Vagina (tissue), 2 donors: ENCODE data around the gene TEX2. TPM values are rescaled to one million over a fixed set of nuclear protein-coding genes. Genes with fewer than 3 reads are reported as not detected.

Experiments used
- DNase-seq, 2 donors: peaks; one replicate each; pipeline ENCODE4 v3.0.0-alpha.2; 2017; ENCODE audit errors: extremely low spot score in 2 of 2
- H3K27ac ChIP-seq: fragments of 200-600 bp; sonication (generic); one replicate; pipeline ENCODE4 v1.5.1; 2019
- H3K27me3 ChIP-seq: fragments of 200-600 bp; sonication (generic); one replicate; pipeline ENCODE4 v1.5.1; 2019
- H3K36me3 ChIP-seq, 2 donors: fragments of 200-600 bp; sonication (generic); one replicate each; pipeline ENCODE4 v1.5.1; 2017 to 2019
- H3K4me1 ChIP-seq: fragments of 200-600 bp; sonication (generic); one replicate; pipeline ENCODE4 v1.5.1; 2019
- H3K4me3 ChIP-seq, 2 donors: fragments of 200-600 bp; sonication (generic); 1 replicate in 1 of 2; 2 replicates in 1 of 2; pipeline ENCODE4 v1.5.1; 2016 to 2019
- H3K9me3 ChIP-seq: fragments of 200-600 bp; sonication (generic); one replicate; pipeline ENCODE4 v1.5.1; 2019
- POLR2A ChIP-seq, 2 donors: fragments of 450-650 bp; IDR thresholded peaks; one replicate each; pipeline ENCODE4 v1.6.1; 2017; ENCODE audit warnings: antibody characterized with exemption in 2 of 2, mild to moderate bottlenecking in 2 of 2, moderate library complexity in 2 of 2
- POLR2AphosphoS5 ChIP-seq, 2 donors: sonication (generic); formaldehyde crosslinking; IDR thresholded peaks; one replicate each; pipeline ENCODE4 v1.9.0; 2017; ENCODE audit warnings: antibody characterized with exemption in 2 of 2, mild to moderate bottlenecking in 2 of 2, low read depth in 1 of 2; ENCODE audit not compliant: insufficient read depth in 1 of 2
- intact Hi-C: fragments of 100-400 bp; cut with DNase I; formaldehyde crosslinking; loops from one replicate; pipeline ENCODE4 v1.15.1; 2023
- total RNA-seq: library from RNA; depleted of rRNA; stranded (reverse); fragments of >200 nt; gene quantifications from one replicate; pipeline ENCODE4 v1.2.3, GENCODE V29; 2016
- TF ChIP-seq, protein P1 (sequence below), 3 experiments: fragments of 450-650 bp in 2 of 3; fragments of 200-600 bp in 1 of 3; sonication (generic) in 1 of 3; IDR thresholded peaks; one replicate each; pipeline ENCODE4 v1.5.1; 2017 to 2019; ENCODE audit warnings: antibody characterized with exemption in 3 of 3, mild to moderate bottlenecking in 2 of 3, moderate library complexity in 2 of 3

Gene TEX2
- total RNA-seq, 1 donor from 2014 or later = 32.4 TPM

DNA sequence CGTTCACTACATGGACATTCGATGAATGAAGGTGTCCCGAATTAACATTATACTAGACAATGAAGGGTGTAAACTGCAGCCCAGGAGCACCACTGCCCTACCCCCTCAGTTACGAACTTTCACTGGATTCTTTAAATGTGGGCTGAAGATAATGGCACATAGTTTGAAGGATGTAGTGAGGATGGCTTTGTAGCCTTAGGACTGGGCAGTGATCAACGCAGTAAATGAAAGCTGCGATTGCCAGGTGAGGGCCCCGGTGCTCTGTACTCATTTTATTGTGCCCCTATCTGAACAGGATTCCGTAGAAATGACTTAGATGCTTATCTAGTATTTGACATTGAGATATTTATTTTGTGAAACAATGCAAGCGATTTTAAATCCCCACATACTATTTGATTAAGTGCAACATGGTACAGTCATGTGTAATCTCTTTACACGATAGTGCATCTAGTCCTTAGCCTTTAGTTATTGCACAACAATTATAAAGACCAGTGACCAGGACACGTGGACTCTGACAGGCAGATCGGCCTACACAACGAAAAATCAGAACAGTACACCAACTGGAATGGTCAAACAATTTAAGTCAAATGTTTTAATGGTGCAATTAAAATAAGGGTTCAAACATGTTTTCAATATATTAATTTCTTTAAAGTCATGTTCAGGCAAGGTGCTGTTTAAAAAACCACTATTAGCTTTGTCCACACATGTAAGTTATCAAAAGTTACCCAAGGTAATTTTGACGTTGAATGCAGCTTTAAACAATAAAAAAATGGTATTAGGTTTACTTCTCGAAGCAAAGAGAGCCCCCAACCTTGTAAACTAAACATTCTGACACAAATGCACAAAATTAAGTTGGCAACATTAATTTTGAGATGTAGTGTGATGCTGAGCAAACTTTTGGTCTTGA, 115.7 kb downstream of the TEX2 start:
- TF ChIP-seq POLR2AphosphoS5 (IDR thresholded peaks at IDR 0.05; ENCODE audit: insufficient read depth in 1 of 2, low read depth in 1 of 2) (no peak), POLR2A (IDR thresholded peaks at IDR 0.05) (no peak)
- TF ChIP-seq, protein P1, sequence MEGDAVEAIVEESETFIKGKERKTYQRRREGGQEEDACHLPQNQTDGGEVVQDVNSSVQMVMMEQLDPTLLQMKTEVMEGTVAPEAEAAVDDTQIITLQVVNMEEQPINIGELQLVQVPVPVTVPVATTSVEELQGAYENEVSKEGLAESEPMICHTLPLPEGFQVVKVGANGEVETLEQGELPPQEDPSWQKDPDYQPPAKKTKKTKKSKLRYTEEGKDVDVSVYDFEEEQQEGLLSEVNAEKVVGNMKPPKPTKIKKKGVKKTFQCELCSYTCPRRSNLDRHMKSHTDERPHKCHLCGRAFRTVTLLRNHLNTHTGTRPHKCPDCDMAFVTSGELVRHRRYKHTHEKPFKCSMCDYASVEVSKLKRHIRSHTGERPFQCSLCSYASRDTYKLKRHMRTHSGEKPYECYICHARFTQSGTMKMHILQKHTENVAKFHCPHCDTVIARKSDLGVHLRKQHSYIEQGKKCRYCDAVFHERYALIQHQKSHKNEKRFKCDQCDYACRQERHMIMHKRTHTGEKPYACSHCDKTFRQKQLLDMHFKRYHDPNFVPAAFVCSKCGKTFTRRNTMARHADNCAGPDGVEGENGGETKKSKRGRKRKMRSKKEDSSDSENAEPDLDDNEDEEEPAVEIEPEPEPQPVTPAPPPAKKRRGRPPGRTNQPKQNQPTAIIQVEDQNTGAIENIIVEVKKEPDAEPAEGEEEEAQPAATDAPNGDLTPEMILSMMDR (IDR thresholded peaks at IDR 0.05) = no peak
- no peaks in the 10 kb centered on the region for H3K27me3 ChIP-seq
- peaks cover 0 to 5% of the 10 kb centered on the region in 2 donors for H3K36me3 ChIP-seq
- no peak for DNase-seq
- H3K9me3 ChIP-seq = no peaks in the 10 kb centered on the region
- H3K4me3 ChIP-seq = peak overlapping the region; percentile 84 to 85
- H3K4me1 ChIP-seq = peaks cover 27% of the 10 kb centered on the region
- intact Hi-C loops = loop anchor here (5.0 kb wide), 1 partner anchor 115 kb away; the partner anchor contains the start of gene TEX2
- H3K27ac ChIP-seq = peak overlapping the region; percentile 98

DNA sequence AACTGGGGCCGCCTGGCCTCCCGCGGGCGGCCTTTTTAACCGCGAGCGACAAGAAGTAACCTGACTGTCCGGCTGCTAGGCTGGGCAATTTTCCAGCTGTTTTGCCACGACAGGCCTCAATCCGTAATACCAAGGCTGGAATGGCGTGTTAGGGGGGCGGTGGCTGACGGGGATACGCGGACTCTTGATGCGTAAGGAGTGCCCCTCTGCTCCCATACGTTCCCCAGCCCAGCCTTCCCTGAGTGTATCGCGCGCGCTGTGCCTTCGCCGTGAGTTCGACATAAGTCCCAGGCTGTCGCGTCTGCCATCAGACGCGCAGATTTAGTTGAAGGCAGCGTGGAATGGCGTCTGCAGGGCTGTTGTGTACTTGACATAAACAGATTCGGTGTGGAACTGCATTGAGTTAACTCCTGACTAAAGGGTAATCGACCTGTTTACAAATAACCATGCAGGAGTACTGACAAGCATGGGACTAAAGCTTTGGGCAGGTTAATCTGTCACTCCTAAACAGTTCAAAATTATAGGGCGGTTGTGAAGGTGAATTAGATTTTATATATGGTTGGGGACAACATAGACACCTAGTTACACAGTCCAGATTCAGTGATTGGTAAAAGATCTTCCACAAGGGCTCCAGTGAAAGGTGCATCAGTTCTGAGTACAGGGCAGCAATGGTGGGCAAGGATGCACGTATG, 116.5 kb downstream of the TEX2 start:
- Histone ChIP-seq H3K36me3 (no peaks in the 10 kb centered on the region), H3K4me1 (peaks cover 27% of the 10 kb centered on the region), H3K4me3 (peak overlapping the region; percentile 84 to 85), H3K27ac (peak overlapping the region; percentile 98), H3K9me3 (no peaks in the 10 kb centered on the region), H3K27me3 (no peaks in the 10 kb centered on the region)
- peak in 1 of 2 donors; percentile 94 for DNase-seq
- TF ChIP-seq, protein P1 (IDR thresholded peaks at IDR 0.05) = no peak
- TF ChIP-seq POLR2AphosphoS5 (IDR thresholded peaks at IDR 0.05; ENCODE audit: insufficient read depth in 1 of 2, low read depth in 1 of 2) (no peak), POLR2A (IDR thresholded peaks at IDR 0.05) (no peak)
- intact Hi-C loops = loop anchor here (5.0 kb wide), 1 partner anchor 116 kb away; the partner anchor contains the start of gene TEX2

DNA sequence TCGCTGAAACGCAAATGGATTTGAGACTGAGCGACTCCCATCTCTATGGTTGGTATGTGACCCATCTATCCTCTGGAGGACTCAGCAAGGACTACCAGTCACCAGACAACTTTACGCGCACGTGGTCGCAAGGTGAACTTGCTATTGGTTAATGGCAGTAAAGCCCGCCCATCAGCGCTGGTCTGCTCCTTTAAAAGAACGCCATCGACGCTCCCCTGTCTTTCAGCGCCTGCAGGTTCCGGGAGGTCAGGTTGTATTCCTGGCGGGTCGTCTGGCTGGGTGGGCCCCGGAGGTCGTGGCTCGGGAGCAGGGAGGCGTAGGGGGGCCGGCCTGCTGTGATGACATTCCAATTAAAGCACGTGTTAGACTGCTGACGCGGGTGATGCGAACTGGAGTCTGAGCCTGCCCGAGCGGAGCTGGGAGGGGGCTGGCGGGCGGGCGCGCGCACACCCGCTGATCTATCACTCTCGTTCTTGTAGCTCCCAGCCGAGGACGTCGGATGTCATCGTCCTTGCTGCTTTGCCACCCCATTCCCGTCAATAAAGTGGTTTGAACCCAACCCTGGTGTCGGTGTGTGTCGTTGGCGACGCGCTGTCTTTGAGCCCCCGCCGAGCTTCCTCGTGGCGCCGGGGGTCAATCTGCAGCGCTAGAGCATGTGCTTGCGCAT, 117.2 kb downstream of the TEX2 start:
- no peaks in the 10 kb centered on the region for H3K27me3 ChIP-seq
- peaks cover 27% of the 10 kb centered on the region for H3K4me1 ChIP-seq
- peak overlapping the region; percentile 84 to 85 for H3K4me3 ChIP-seq
- no peaks in the 10 kb centered on the region for H3K36me3 ChIP-seq
- no peaks in the 10 kb centered on the region for H3K9me3 ChIP-seq
- TF ChIP-seq POLR2AphosphoS5 (IDR thresholded peaks at IDR 0.05; ENCODE audit: insufficient read depth in 1 of 2, low read depth in 1 of 2) (peak; percentile 92 to 100), POLR2A (IDR thresholded peaks at IDR 0.05) (peak in 1 of 2 donors; percentile 97)
- TF ChIP-seq, protein P1 (IDR thresholded peaks at IDR 0.05) = no peak
- peak overlapping the region; percentile 98 for H3K27ac ChIP-seq
- intact Hi-C loops = loop anchor here (5.0 kb wide), 1 partner anchor 116 kb away; the partner anchor contains the start of gene TEX2
- peak in 1 of 2 donors; percentile 100 for DNase-seq

DNA sequence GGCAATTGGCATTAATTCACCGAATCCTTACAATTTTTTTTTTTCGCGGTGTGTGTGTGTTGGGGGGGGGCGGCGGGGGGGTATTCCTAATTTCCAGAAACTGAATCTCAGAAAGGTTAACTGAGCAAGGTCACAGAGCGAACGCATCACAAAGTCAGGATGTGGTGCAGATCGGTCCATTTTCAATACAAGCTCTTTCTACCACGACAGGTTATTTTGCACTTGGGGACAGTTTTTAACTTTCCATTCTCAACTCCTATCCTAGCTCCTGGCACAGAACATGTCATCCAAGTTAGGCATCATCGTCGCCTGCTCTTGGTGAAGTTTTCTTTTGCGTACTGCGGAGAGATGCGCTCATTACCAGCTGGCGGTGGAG, 117.7 kb downstream of the TEX2 start:
- Histone ChIP-seq H3K36me3 (no peaks in the 10 kb centered on the region), H3K4me3 (peak overlapping the region; percentile 84 to 85), H3K9me3 (no peaks in the 10 kb centered on the region), H3K27ac (peak overlapping the region; percentile 98), H3K4me1 (peaks cover 27% of the 10 kb centered on the region), H3K27me3 (no peaks in the 10 kb centered on the region)
- TF ChIP-seq, protein P1 (IDR thresholded peaks at IDR 0.05) = peak in 1 of 3 experiments; percentile 25
- TF ChIP-seq POLR2A (IDR thresholded peaks at IDR 0.05) = no peak
- DNase-seq = no peak
- intact Hi-C loops = loop anchor here (5.0 kb wide), 1 partner anchor 117 kb away; the partner anchor contains the start of gene TEX2
